SK-N-SH treated with all-trans-retinoic acid at 6 μM for 48 hours (cell line): ENCODE data around the gene ST6GALNAC4.

Source experiments
- ATAC-seq: fragments of 200-7000 bp; cut with Tn5 transposase; 3 replicates; pipeline ENCODE4 v1.9.1; 2020; ENCODE audit warnings: mild to moderate bottlenecking, moderate library complexity
- ARNTL ChIP-seq: fragments of 450-650 bp; formaldehyde crosslinking; IDR thresholded peaks from 2 replicates; pipeline ENCODE4 v1.5.0; 2020; ENCODE audit warnings: low read depth, mild to moderate bottlenecking, moderate library complexity, borderline replicate concordance
- BACH2 ChIP-seq: fragments of 250-450 bp; sonication (Bioruptor Pico); IDR thresholded peaks from 2 replicates; pipeline ENCODE4 v1.9.0; 2021; ENCODE audit warnings: mild to moderate bottlenecking, borderline replicate concordance
- CREB5 ChIP-seq: fragments of 250-450 bp; sonication (Bioruptor Pico); IDR thresholded peaks from 2 replicates; pipeline ENCODE4 v1.5.1; 2020; ENCODE audit warnings: low read depth, mild to moderate bottlenecking, moderate library complexity
- CSDC2 ChIP-seq: fragments of 250-450 bp; sonication (Bioruptor Pico); IDR thresholded peaks from 2 replicates; pipeline ENCODE4 v1.5.0; 2020; ENCODE audit warnings: mild to moderate bottlenecking, moderate library complexity
- CSRNP3 ChIP-seq: fragments of 250-450 bp; sonication (Bioruptor Pico); IDR thresholded peaks from 2 replicates; pipeline ENCODE4 v1.5.1; 2021; ENCODE audit warnings: mild to moderate bottlenecking, moderate library complexity
- ESRRG ChIP-seq: fragments of 250-450 bp; sonication (Bioruptor Pico); IDR thresholded peaks from 2 replicates; pipeline ENCODE4 v1.6.1; 2021; ENCODE audit warnings: mild to moderate bottlenecking
- GLIS3 ChIP-seq: fragments of 250-450 bp; sonication (Bioruptor Pico); IDR thresholded peaks from 2 replicates; pipeline ENCODE4 v1.5.0; 2020; ENCODE audit warnings: mild to moderate bottlenecking, moderate library complexity
- ISL1 ChIP-seq: fragments of 250-450 bp; sonication (Bioruptor Pico); IDR thresholded peaks from 2 replicates; pipeline ENCODE4 v2.1.2; 2022; ENCODE audit warnings: mild to moderate bottlenecking, moderate library complexity
- OSR1 ChIP-seq: fragments of 250-450 bp; sonication (Bioruptor Pico); IDR thresholded peaks from 2 replicates; pipeline ENCODE4 v1.8.0; 2022; ENCODE audit warnings: moderate library complexity, mild to moderate bottlenecking, inconsistent platforms
- PATZ1 ChIP-seq: fragments of 250-450 bp; sonication (Bioruptor Pico); IDR thresholded peaks from 2 replicates; pipeline ENCODE4 v1.8.0; 2020; ENCODE audit warnings: mild to moderate bottlenecking, moderate library complexity, borderline replicate concordance
- POU6F1 ChIP-seq: fragments of 250-450 bp; sonication (Bioruptor Pico); IDR thresholded peaks from 2 replicates; pipeline ENCODE4 v1.8.0; 2021; ENCODE audit warnings: low read depth, mild to moderate bottlenecking, moderate library complexity, borderline replicate concordance
- PPARA ChIP-seq: fragments of 250-450 bp; sonication (Bioruptor Pico); IDR thresholded peaks from 2 replicates; pipeline ENCODE4 v1.5.0; 2020; ENCODE audit warnings: mild to moderate bottlenecking, borderline replicate concordance
- RARB ChIP-seq: fragments of 250-450 bp; sonication (Bioruptor Pico); IDR thresholded peaks from 2 replicates; pipeline ENCODE4 v1.8.0; 2021; ENCODE audit warnings: mild to moderate bottlenecking, moderate library complexity
- SNAI2 ChIP-seq: fragments of 250-450 bp; sonication (Bioruptor Pico); IDR thresholded peaks from 2 replicates; pipeline ENCODE4 v1.5.0; 2020; ENCODE audit warnings: mild to moderate bottlenecking, moderate library complexity
- TCF4 ChIP-seq: fragments of 250-450 bp; sonication (Bioruptor Pico); IDR thresholded peaks from 2 replicates; pipeline ENCODE4 v1.8.0; 2021; ENCODE audit warnings: mild to moderate bottlenecking, moderate library complexity, borderline replicate concordance
- TOX ChIP-seq: fragments of 250-450 bp; sonication (Bioruptor Pico); IDR thresholded peaks from 2 replicates; pipeline ENCODE4 v1.8.0; 2021; ENCODE audit warnings: mild to moderate bottlenecking, moderate library complexity, borderline replicate concordance
- TSHZ2 ChIP-seq: fragments of 250-450 bp; sonication (Bioruptor Pico); IDR thresholded peaks from 2 replicates; pipeline ENCODE4 v1.5.0; 2020; ENCODE audit warnings: mild to moderate bottlenecking, moderate library complexity
- ZC3H10 ChIP-seq: fragments of 250-450 bp; sonication (Bioruptor Pico); IDR thresholded peaks from 2 replicates; pipeline ENCODE4 v1.5.1; 2021; ENCODE audit warnings: mild to moderate bottlenecking, moderate library complexity
- ZFP3 ChIP-seq: fragments of 250-450 bp; sonication (Bioruptor Pico); IDR thresholded peaks from 2 replicates; pipeline ENCODE4 v1.5.0; 2020; ENCODE audit warnings: mild to moderate bottlenecking, moderate library complexity
- ZFP30 ChIP-seq: fragments of 450-650 bp; formaldehyde crosslinking; IDR thresholded peaks from 2 replicates; pipeline ENCODE4 v1.5.0; 2022; ENCODE audit warnings: mild to moderate bottlenecking, moderate library complexity
- ZNF565 ChIP-seq: fragments of 450-650 bp; formaldehyde crosslinking; conservative IDR thresholded peaks from 2 replicates; pipeline ENCODE4 v1.5.0; 2020; ENCODE audit warnings: low read depth, mild to moderate bottlenecking, moderate library complexity
- ZNF70 ChIP-seq: fragments of 450-650 bp; formaldehyde crosslinking; IDR thresholded peaks from 2 replicates; pipeline ENCODE4 v1.5.0; 2020; ENCODE audit warnings: mild to moderate bottlenecking, moderate library complexity
- ZNF8 ChIP-seq: fragments of 450-650 bp; formaldehyde crosslinking; IDR thresholded peaks from 2 replicates; pipeline ENCODE4 v1.5.0; 2020; ENCODE audit warnings: mild to moderate bottlenecking, moderate library complexity

ST6GALNAC4 gene

GRCh38 chr9:127863191-127863621, 53.6 kb downstream of the ST6GALNAC4 start:
- TF ChIP-seq POU6F1 (no peak), SNAI2 (CRISPR knock-in tag) (no peak)
- ATAC-seq, result no peak

GRCh38 chr9:127862075-127863011, 54.5 kb downstream of the ST6GALNAC4 start:
- TF ChIP-seq SNAI2 (CRISPR knock-in tag), result no peak
- no peak for TF ChIP-seq TCF4 (CRISPR knock-in tag)
- no peak for TF ChIP-seq ISL1 (CRISPR knock-in tag)
- TF ChIP-seq BACH2, result no peak
- TF ChIP-seq RARB (CRISPR knock-in tag), result no peak
- TF ChIP-seq ZC3H10, result no peak
- TF ChIP-seq PATZ1, result no peak
- TF ChIP-seq GLIS3, result no peak
- no peak for TF ChIP-seq ZFP30 (CRISPR knock-in tag)
- TF ChIP-seq ZNF8 (CRISPR knock-in tag), result no peak
- no peak for TF ChIP-seq ZFP3
- TF ChIP-seq PPARA (CRISPR knock-in tag), result no peak
- TF ChIP-seq ZNF565 (CRISPR knock-in tag), result no peak
- TF ChIP-seq ESRRG (CRISPR knock-in tag), result no peak
- TF ChIP-seq ZNF70, result no peak
- TF ChIP-seq OSR1, result no peak
- no peak for TF ChIP-seq CSDC2
- TF ChIP-seq ARNTL (CRISPR knock-in tag), result no peak
- TF ChIP-seq CREB5 (CRISPR knock-in tag), result no peak
- TF ChIP-seq POU6F1, result no peak

GRCh38 chr9:127860779-127861178, 56.1 kb downstream of the ST6GALNAC4 start:
- TF ChIP-seq CREB5 (CRISPR knock-in tag), result no peak
- TF ChIP-seq TOX (CRISPR knock-in tag), result no peak
- TF ChIP-seq BACH2, result no peak
- no peak for TF ChIP-seq OSR1
- TF ChIP-seq GLIS3, result no peak
- ATAC-seq, result no peak

More at GRCh38 chr9:127862075-127863011, 54.5 kb downstream of the ST6GALNAC4 start:
- ATAC-seq, result no peak

- no peak for ATAC-seq
- no peak for TF ChIP-seq CSRNP3
- no peak for TF ChIP-seq CSDC2
- TF ChIP-seq TSHZ2 (CRISPR knock-in tag), result no peak
- TF ChIP-seq, all 23 proteins: peak for 0
Measured at GRCh38 chr9:127860260-127860659, 56.6 kb downstream of the ST6GALNAC4 start.
